ENCODE results near the gene IQCN. TPM values are rescaled to one million over a fixed set of nuclear protein-coding genes. Genes with fewer than 3 reads are reported as not detected.

The IQCN gene
- polyA plus RNA-seq, 1 donor (not counting 4 experiments of a cell fraction or from before 2014, with no cell fraction given), result not detected

DNA sequence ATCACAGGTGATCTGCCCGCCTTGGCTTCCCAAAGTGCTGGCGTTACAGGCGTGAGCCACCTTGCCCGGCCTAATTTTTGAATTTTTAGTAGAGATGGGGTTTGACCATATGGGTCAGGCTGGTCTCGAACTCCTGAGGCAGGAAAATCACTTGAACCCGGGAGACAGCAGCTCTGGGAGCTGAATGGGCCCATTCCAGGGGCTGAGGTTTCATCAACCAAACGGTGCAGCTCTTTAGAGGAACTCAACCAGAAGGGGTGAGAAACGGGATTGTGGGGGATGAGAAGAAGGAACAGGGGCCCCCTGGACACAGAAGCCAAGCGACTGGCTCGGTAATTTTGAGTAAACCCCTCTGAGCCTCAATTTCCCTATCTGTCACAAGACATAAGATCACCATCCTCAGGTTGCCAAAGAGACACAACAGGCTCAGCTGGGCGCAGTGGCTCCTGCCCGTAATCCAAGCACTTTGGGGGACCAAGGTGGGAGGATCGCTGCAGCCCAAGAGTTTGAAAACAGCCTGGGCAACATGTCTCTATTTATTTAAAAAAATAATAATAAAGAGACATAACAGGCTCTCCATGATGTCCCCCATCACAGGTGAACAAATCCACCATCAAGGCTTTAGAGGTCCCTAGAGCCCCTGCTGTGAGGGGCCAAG is 562 bp downstream of the IQCN start:
- no peak overlapping the region for H3K4me2 ChIP-seq (ENCODE audit: control insufficient read depth, extremely low read depth, insufficient read depth, low read depth, low read length)
- DNase-seq (ENCODE audit: low read depth, low spot score) (no peak), FAIRE-seq (no peak)
- dilution Hi-C loops (cut with MboI; ENCODE audit: extremely low pct_ligation_motif_present, low sequenced_read_pairs), result no loop called here
- peaks cover 2% of the 10 kb centered on the region for H4K20me1 ChIP-seq (ENCODE audit: control insufficient read depth, extremely low read depth, insufficient read depth, low read length)
- TF ChIP-seq, protein P1, sequence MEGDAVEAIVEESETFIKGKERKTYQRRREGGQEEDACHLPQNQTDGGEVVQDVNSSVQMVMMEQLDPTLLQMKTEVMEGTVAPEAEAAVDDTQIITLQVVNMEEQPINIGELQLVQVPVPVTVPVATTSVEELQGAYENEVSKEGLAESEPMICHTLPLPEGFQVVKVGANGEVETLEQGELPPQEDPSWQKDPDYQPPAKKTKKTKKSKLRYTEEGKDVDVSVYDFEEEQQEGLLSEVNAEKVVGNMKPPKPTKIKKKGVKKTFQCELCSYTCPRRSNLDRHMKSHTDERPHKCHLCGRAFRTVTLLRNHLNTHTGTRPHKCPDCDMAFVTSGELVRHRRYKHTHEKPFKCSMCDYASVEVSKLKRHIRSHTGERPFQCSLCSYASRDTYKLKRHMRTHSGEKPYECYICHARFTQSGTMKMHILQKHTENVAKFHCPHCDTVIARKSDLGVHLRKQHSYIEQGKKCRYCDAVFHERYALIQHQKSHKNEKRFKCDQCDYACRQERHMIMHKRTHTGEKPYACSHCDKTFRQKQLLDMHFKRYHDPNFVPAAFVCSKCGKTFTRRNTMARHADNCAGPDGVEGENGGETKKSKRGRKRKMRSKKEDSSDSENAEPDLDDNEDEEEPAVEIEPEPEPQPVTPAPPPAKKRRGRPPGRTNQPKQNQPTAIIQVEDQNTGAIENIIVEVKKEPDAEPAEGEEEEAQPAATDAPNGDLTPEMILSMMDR (optimal IDR thresholded peaks at IDR 0.05 in 1 of 3, IDR thresholded peaks at IDR 0.05 in 1 of 3, conservative IDR thresholded peaks at IDR 0.05 in 1 of 3; ENCODE audit: extremely low read depth in 1 of 3, insufficient read depth in 2 of 3, low read length in 3 of 3), result no peak
- no peak for TF ChIP-seq EZH2 (IDR thresholded peaks at IDR 0.05; ENCODE audit: low read length)
- peaks cover 8% of the 10 kb centered on the region for H3K79me2 ChIP-seq (ENCODE audit: control insufficient read depth, insufficient read depth, low read length)
- no peak overlapping the region for H3K4me3 ChIP-seq (ENCODE audit: control insufficient read depth in 2 of 3, extremely low read depth in 1 of 3, insufficient read depth in 2 of 3, low read depth in 1 of 3, low read length in 3 of 3)
- H3K9me3 ChIP-seq (ENCODE audit: control insufficient read depth, low read depth, low read length), result no peaks in the 10 kb centered on the region
- no peaks in the 10 kb centered on the region for H3K9me1 ChIP-seq (ENCODE audit: control insufficient read depth, extremely low read depth, insufficient read depth, low read length)
- H3K27ac ChIP-seq (ENCODE audit: control insufficient read depth, insufficient read depth, low read length), result no peak overlapping the region
- H3K9ac ChIP-seq (ENCODE audit: control insufficient read depth, extremely low read depth, insufficient read depth, low read length), result no peak overlapping the region
- no peaks in the 10 kb centered on the region for H3K27me3 ChIP-seq (ENCODE audit: control insufficient read depth, extremely low read depth, insufficient read depth, low read length)
- H3K36me3 ChIP-seq (ENCODE audit: control insufficient read depth in 2 of 2, extremely low read depth in 1 of 2, insufficient read depth in 2 of 2, low read length in 2 of 2), result peaks cover under 1 to 2% of the 10 kb centered on the region in 2 experiments
- H3K4me1 ChIP-seq (ENCODE audit: control insufficient read depth, extremely low read depth, insufficient read depth, low read length), result peaks cover 20% of the 10 kb centered on the region
- no peak overlapping the region for H2AFZ ChIP-seq (ENCODE audit: control insufficient read depth, low read length)

DNA sequence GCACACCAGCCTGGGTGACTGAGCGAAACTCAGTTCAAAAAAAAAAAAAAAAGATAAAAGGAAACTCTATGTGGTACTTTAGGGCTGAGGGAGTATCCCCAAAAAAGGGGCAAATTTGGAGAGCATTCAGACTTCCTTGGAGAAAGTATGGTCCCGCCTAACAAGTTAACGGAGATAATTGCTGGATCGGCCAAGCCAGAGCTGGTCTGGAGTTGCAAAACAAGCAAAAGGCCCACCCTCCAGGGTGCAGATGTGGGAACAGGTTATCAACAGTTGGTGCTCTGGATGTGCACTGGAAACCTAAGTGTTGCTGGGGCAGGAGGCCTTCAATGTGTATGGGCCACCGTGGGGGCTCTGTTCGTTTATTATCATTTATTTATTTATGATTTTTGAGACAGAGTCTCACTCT is 2.8 kb downstream of the IQCN start:
- Histone ChIP-seq H3K9me3 (ENCODE audit: control insufficient read depth, low read depth, low read length) (no peaks in the 10 kb centered on the region), H3K79me2 (ENCODE audit: control insufficient read depth, insufficient read depth, low read length) (no peaks in the 10 kb centered on the region), H3K27ac (ENCODE audit: control insufficient read depth, insufficient read depth, low read length) (no peak overlapping the region), H3K4me2 (ENCODE audit: control insufficient read depth, extremely low read depth, insufficient read depth, low read depth, low read length) (no peak overlapping the region), H3K36me3 (ENCODE audit: control insufficient read depth in 2 of 2, extremely low read depth in 1 of 2, insufficient read depth in 2 of 2, low read length in 2 of 2) (no peaks in the 10 kb centered on the region), H2AFZ (ENCODE audit: control insufficient read depth, low read length) (no peak overlapping the region), H3K9ac (ENCODE audit: control insufficient read depth, extremely low read depth, insufficient read depth, low read length) (no peak overlapping the region), H3K4me3 (ENCODE audit: control insufficient read depth in 2 of 3, extremely low read depth in 1 of 3, insufficient read depth in 2 of 3, low read depth in 1 of 3, low read length in 3 of 3) (no peak overlapping the region), H3K9me1 (ENCODE audit: control insufficient read depth, extremely low read depth, insufficient read depth, low read length) (no peaks in the 10 kb centered on the region), H3K4me1 (ENCODE audit: control insufficient read depth, extremely low read depth, insufficient read depth, low read length) (peaks cover 18% of the 10 kb centered on the region), H4K20me1 (ENCODE audit: control insufficient read depth, extremely low read depth, insufficient read depth, low read length) (no peaks in the 10 kb centered on the region), H3K27me3 (ENCODE audit: control insufficient read depth, extremely low read depth, insufficient read depth, low read length) (no peaks in the 10 kb centered on the region)
- no peak for FAIRE-seq
- dilution Hi-C loops (cut with MboI; ENCODE audit: extremely low pct_ligation_motif_present, low sequenced_read_pairs), result no loop called here
- TF ChIP-seq EZH2 (IDR thresholded peaks at IDR 0.05; ENCODE audit: low read length), result no peak
- TF ChIP-seq, protein P1 (optimal IDR thresholded peaks at IDR 0.05 in 1 of 3, IDR thresholded peaks at IDR 0.05 in 1 of 3, conservative IDR thresholded peaks at IDR 0.05 in 1 of 3; ENCODE audit: extremely low read depth in 1 of 3, insufficient read depth in 2 of 3, low read length in 3 of 3), result no peak
- DNase-seq (ENCODE audit: low read depth, low spot score), result no peak
